ENCODE results near the gene PRRG4. TPM values are rescaled to one million over a fixed set of nuclear protein-coding genes. Genes with fewer than 3 reads are reported as not detected.
A peak's percentile ranks its signal among the peaks of the same experiment; 100 is the strongest.

PRRG4 gene
- total RNA-seq, 1 donor from 2014 or later: 4.7 TPM

GRCh38 chr11:32905028-32905667 lies 75.4 kb downstream of the PRRG4 start:
- no peak for TF ChIP-seq CTCF (IDR thresholded peaks at IDR 0.05; ENCODE audit: unreplicated experiment)
- no peak for DNase-seq (ENCODE audit: low spot score in 2 of 2, unreplicated experiment in 2 of 2)
- H3K4me3 Mint-ChIP-seq: no peak overlapping the region
- H3K4me1 Mint-ChIP-seq: peaks cover 12% of the 10 kb centered on the region
- no peaks in the 10 kb centered on the region for H3K9me3 Mint-ChIP-seq
- H3K27ac Mint-ChIP-seq: peak overlapping the region; percentile 70
- H3K27me3 Mint-ChIP-seq (ENCODE audit: low read depth): no peaks in the 10 kb centered on the region
- H3K36me3 Mint-ChIP-seq: peaks cover 16% of the 10 kb centered on the region

Other genes with a start within 250 kb of the PRRG4 start
- 440 to 458 TPM (median 454 TPM) in 3 replicates for gene EIF3M, start 246.1 kb upstream of the PRRG4 start, total RNA-seq
- 0.27 to 0.68 TPM (median 0.44 TPM) in 3 replicates for gene CCDC73, start 35.3 kb upstream of the PRRG4 start, total RNA-seq
- 62.6 to 64.9 TPM (median 63.0 TPM) in 3 replicates for gene QSER1, start 62.9 kb downstream of the PRRG4 start, total RNA-seq
- 4.7 to 5.2 TPM (median 5.1 TPM) in 3 replicates for gene DEPDC7, start 186.0 kb downstream of the PRRG4 start, total RNA-seq
- 18.5 to 20.5 TPM (median 20.3 TPM) in 3 replicates for gene TCP11L1, start 209.6 kb downstream of the PRRG4 start, total RNA-seq